HG03439 (cell line): Measurements from ENCODE around the gene DRGX.
A peak's percentile ranks its signal among the peaks of the same experiment; 100 is the strongest.

Experiments
- ATAC-seq: cut with Tn5 transposase; IDR thresholded peaks from one replicate; pipeline ENCODE4 v1.9.1; 2021; ENCODE audit warnings: mild to moderate bottlenecking, moderate library complexity; ENCODE audit not compliant: unreplicated experiment

The DRGX gene

DNA sequence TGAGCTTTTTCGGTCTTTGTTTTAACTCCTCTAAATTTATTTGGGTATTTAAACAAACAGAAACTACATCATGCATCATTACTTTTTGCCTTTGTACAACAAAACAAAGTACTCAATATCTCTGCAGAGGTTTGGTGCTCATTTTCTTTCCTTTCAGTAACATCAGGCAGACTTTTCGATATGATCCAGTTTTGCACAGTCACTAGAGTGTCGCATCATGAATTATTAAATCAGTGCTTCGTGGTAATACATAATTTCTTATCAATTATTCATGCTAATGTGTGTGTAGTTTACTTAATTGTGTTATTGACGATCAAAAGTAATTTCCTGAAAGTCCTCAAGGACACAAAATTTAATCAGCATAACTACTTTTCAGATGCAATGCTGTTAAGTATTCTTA is 31.8 kb downstream of the DRGX start:
- ATAC-seq: no peak

DNA sequence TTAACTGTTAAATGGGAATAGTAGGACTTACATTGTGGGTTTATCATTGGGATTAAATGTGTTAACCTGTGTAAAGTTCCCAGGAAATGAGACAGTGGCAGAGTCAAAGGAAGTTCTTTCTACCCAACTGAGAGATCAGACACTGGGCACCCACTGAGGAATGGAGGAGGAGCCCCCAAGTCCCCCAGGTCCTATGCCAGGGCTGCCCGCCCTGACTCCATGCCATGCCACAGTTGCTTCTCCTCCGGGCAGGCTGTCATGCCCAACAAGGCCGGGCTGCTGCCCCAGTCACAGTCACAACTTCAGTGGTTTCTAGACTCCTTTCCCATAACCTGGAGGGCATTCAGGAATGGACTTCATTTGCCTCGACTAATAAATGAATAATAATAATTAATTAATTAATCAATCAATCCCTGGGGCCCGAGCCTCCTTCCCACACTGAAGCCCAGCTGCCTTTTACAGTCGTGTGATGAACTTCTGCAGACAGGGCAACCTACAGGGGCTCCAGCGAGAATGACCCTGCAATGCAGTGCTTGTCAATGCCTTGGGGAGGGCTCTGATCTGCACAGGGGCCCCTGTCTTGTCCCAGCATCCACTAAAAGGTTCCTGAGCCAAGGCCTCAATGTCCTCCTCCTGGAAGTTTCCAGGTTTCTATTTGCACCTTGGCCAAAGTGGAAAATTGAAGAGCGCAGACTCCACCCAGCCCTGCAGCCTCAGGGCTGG is 32.4 kb downstream of the DRGX start:
- no peak for ATAC-seq

DNA sequence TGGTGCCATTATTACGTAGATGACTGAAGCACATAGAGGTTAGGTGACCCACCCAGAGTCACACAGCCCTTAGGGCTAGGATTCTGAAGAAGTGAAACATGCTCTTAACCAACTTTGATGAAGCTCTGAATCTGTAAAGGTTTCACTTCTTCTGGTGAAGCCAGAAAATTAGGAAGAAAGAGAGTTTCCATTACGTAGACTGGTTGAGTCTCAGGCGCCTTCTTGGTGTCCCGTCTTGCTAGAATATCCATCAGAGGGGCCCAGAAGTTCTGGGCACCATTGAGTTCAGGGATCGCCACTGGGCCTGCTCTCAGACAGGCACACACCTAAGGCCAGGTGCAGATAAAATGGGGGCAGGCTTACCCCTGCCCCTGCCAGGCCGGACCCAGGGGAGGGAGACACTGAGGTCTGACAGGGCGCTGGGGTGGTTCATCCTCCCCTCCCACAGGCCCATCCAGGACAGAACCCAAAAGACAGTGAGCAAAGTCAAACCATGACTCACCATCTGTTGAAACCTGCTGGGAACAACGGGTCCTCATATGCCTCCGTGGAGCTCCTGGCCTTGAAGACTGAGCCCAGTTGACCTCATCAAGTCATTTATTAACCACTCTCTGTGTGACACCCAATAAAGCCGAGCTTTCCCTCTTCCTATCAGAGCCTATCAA is 33.2 kb downstream of the DRGX start:
- ATAC-seq: peak; percentile 73

DNA sequence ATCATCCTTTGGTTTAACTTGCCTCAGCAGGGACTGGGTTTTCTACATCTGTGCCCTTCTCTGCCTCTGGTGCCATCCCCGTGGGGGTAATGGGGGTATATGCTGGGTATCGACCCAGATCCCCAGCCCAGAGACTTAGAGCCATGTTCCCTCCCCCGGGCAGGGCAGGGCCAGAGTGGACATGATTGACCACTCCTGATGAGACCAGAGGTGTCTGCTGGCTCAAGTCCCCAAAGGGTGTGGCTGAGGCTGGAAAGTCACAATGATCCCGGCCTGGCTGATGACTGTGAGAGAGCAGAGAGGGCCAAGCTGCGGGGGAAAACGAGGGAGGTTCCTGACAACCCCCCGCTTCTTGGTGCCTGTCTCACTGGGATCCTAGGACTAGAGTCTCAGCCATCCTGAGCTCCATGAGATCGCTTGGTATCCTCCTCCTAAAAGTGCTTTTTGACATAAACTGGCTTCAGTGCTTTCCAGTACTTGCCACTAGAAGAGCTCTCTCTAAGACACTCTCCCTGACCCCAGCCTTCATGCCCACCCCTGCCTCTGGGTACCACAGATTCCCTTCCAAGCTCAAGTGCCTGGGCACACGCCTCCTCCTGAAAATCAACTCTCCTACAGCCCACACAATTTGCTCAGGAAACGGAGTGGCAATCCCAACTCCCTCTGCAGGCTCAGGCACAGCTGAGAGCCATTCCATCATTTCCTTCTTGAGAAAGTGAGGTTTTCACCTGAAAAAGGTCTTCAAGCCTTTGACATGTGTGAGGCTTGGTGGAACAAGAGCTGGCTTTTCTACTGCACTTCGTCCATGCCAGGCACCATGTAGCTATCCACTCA is 33.9 kb downstream of the DRGX start:
- ATAC-seq: no peak

DNA sequence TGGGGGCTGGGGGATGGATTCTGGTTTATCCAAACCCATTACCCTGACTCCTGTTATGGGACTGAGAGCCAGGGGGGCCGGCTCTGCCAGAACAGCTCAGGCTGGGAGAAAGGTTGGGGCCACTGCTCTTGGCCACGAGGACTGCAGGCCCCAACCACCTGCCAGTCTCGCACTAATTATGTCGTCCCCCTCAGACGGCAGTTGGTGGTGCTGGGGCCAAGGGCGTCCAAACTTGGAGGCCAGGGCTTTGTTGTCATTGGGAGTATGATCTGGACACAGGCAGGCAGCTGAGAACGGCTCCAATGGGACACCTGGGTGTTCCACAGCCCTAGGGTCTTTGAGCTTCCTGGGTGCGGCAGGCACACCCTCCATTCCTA is 34.7 kb downstream of the DRGX start:
- no peak for ATAC-seq

DNA sequence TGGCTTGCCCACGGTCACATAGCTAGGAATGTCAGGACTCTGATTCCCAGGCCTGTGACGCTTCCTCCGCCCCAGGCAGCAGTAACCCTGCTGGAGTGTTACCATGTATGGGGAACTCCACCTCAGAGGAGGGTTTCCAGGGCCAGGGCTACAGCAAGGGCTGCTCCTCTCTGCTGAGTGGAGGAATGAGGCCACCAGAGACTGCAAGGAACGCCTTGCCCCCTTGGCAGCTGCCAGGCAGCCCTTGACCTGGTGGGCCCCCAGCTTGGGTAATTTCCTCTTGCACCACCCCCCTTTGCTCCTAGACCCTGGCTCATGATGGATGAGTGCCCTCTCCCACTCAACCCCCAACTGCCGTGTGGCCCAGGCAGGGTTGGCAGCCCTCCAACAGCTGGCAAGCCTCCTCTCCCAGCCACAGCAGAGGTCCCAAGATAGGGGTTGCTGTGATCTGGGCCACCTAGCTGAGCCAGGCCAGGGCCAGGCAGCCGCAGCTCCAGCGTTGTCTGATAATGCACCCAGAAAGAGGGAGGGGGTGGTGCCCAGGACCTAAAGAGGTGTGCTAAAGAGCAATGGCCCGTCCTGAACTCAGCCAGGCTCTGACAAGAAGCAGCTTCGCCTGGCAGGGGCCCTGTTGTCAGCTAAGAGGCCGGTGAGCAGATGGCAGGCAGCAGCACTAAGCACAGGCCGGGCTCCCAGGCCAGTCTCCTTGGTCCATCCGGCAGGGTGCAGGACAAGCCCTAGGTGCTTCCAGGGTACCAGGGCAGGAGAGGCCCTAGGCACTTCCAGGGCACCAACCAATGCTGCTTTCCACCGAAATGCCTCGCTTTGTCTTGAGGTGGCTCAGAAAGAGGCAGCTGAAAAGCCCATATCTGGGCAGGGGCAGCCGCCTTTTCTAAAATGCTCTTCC is 35.4 kb downstream of the DRGX start:
- no peak for ATAC-seq

DNA sequence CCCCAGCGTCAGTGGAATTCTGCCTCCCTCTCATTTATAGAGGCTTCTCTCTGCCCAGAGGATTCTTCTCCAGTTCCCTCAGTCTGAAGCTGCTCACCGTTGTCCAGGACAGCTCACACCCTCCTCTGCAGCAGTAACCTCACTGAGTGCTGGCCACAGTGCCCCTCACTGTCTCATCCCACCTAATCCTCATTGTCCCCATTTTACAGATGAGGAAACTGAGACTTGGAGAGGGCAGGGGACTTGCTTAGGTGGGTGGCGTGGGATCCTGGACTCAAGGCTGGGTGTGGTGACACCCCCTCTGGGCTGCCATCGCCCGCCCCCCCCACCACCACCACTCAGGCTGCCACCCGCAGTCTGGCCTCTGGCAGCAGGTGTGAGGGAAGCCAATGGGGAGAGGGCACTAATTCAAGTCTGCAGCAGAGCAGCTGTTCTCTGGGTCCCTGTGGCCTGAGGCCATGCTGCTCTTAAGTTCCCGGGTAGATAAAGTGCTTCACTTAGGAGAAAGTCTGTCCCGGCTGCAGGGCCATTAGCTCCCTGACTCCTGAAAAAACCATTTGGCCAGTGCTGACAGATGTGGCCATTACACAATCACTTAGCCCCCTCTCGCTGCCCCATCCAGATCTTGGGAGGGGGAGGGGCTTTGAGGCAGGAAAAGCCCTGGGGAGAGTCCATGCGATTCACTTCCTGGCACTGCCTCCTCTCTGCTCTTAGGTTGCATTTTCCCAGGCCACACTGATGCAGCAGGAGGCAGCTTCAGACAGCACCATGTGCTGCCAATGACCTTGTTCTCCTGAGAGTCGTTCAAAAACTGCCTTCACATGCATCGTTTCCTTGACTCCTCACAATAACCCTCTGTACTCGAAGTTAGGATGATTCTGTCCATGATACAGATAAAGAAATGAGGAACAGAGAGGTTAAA is 36.3 kb downstream of the DRGX start:
- no peak for ATAC-seq

DNA sequence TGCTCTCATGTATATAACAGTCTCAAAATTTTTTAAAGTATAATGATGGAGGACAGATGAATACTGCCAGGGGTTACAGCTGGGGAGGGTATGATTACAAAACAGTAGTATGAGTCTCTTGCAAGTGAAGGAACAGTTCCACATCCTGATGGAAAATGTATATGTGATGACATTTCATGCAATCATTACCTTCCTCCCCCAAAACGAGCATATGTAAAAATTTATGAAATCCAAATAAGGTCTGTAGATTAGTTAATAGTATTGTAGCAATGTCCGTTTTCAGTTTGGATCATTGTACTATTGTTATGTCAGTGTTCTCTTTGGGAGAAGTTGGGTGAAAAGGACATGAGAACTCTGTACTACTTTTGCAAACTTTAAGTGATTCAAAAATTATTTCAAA is 38.0 kb downstream of the DRGX start:
- no peak for ATAC-seq

DNA sequence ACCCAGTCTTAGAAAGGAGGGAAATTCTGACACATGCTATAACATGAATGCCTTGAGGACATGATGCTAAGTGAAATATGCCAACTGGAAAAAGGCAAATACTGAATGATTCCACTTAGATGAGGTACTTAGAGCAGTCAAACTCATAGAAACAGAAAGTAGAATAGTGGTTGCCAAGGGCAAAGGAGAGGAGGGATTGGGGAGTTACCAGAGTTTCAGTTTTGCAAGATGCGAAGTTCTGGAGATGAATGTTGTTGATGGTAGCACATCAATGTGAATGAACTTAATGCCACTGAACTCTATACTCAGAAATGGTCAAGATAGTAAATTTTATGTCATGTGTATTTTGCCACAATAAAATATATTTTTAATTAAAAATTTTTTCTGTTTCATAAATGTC is 38.9 kb downstream of the DRGX start:
- ATAC-seq: no peak

DNA sequence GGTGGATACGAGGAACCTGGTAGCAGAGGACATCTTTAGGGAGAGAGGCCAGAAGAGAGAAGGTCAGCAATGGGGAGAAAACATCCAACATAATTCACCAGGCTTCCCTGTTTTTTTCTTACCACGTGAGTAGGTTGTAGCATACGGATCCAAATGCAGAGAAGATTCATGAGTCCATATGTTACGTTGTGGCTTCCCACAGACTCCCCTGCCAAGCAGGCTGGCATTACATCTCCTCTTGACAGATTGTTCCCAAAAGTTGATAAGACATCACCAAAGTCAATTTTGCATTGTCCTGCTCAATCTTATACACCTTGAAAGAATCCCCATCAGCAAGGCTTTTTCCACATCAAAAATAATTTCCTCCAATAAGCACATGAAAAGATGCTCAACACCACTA is 39.7 kb downstream of the DRGX start:
- no peak for ATAC-seq

DNA sequence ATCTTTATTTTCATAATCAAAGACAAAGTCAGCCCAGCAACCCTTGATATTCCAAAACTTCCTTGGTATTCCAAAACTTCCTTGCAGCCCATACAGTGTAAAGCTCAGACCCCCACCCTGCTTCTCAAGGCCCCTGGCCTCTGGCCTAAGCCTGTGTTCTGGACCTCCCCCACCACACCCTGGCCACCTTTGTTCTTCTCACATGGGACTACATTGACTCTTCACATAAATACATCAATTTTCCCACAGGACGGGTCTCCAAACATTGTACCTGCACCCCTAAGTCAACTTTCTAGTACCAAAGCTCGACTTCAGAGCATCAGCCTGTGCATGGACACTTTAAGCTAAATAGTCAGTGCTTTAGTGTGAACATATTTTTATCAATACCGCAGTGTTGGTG is 40.7 kb downstream of the DRGX start:
- ATAC-seq: no peak

DNA sequence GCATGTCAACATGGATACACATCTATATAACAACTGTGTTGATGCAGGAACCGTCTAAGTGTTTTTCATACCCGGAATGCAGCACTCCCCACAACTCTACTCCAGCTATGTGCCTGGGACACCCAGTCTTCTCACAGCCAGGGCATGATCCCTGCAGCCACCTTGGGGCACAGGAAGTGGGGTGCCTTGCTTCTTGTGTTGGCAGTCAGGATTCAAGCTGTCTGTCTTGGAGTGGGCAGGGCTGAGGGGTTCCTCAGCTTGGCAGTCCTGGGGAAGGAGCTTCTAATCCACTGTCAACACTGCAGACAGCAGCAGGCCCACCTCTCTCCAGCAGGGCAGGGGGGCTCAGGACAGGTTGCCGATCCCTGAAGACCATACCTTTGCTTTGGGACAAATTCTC is 41.3 kb downstream of the DRGX start:
- ATAC-seq: no peak

DNA sequence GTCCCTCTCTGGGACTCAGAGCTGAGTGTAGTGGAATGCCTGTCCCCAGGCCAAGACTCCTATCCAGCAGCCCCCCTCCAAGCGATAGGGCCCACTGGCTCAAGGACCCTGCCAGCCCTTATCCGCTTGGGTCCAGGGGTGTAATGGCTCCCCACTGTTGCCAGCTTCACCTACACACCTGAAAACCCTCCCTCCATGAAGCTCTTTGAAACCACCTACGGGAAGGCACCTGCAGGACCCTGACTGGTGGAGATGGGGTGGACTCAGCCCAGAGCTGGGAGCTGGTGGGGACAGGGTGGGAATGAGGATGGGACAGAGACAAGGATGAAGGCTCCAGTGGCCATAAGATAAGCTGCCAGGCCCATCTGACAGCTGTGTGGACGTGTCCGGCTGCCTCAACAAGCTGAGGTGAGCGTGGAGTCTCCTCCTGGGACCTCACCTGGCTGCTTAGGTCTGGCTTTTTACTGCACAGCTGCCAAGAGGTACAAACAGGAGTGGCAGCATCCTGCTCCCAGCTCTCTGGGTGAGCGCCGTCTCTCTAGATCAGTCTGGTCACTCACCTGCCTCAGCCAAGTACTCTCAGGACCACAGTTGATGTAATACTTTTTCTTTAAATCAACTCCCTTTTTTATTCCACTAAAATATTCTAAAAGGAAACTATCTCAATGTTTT is 41.9 kb downstream of the DRGX start:
- ATAC-seq: no peak

DNA sequence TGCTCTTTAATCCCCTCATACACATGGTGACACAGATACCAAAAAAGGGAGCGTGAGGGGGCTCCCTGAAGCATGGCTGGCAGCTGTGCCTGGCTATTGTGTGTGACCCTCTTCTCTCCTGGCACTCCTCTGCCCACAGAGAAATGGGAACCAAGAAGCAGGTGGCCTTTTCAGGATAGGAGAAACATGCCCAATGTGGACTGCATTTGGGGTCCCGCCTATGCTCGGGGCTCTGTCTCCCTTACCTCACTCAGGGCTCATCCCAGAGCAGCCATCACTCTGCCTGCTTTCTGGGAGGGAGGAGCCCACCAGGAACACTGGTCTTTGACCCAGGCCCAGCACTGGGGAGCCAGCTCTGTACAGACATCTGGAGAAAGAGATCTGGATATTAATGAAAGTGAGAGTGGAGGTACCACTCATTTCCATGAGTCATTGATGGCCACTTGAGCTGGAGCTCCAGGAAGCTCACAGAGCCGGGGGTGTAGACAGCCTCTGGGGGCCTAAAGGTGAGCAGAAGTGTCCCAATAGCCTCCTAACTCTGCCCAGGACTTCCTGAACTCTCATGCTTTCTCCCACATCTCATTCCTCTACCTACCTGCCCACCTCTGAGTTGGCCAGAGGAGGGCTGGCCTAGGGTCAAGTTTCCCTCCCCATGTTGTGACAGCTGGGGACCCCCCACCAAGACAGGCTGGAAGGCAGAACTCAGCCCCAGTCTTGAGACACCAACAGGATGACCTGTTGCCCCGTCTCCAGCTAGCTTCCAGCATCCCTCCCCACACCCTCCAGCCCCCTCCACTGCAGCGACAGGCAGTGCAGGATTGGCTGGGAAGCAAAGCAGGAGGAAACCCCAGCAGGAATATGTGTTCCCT is 42.6 kb downstream of the DRGX start:
- no peak for ATAC-seq

DNA sequence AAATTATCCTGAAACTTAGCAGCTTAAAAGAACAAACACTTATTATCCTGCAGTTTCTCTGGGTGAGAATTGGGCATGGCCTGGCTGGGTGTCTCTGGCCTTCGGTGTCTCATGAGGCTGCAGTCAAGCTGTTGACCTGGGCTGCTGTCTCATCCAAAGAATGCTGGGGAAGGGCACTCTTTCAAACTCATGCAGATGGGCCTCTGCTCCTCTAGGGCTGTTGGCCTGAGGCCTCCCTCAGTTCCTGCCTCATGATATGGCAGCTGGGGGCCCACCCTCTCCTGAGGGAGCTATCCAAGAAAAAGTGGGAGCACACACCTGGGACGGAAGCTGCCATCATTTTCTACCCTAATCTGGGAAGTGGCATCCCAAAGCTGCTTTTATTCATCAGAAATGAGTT is 43.6 kb downstream of the DRGX start:
- no peak for ATAC-seq

DNA sequence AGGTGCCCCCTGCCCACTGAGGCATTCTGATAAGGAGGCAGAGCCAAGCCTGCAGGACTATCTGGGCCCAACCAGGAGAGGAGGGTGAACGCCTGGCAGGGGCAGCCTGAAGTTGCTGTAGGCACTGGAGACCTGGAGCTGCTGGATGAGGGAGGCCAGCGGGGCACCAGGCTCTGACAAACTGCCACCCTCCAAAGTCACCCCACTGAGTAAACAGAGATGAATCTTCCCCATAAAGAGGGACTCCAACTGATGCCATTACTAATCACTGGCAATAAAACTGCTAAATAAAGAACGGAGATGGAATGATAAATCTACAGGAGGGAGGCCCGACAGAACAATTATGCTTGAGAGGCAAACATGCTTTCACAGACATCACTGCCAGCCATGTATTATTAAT is 44.2 kb downstream of the DRGX start:
- ATAC-seq: no peak

DNA sequence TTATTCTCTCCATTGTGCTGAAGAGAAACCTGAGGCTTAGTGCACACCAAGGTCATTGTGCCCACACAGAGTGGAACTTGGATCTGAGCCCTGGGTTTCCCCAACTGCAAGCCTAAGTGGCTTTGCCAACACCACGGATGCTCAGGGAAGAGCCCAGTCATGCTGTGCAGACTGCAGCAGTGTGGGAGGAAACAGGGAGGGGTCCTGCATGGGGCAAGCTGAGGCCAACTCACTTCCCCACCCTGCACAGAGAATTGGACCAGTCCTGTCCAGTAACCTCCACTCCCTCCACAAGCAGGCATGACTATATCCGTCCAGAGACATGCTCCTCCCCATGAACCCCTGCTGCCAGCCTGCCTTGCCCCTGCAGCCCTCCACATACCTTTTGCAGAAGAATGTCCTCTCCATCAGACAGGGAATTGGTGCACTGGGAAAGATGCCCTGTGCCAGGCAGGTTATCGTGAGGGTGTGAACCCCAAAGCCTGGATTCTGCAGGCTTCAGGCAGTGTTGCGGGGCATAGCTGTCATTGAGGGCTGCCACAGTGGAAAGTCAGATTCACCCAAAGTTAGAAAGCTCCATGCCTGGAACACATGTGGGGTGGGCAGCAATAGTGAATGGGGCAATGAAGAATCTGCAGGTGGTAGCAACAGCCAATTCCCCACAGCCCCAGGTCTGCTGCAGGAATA is 44.9 kb downstream of the DRGX start:
- ATAC-seq: no peak

DNA sequence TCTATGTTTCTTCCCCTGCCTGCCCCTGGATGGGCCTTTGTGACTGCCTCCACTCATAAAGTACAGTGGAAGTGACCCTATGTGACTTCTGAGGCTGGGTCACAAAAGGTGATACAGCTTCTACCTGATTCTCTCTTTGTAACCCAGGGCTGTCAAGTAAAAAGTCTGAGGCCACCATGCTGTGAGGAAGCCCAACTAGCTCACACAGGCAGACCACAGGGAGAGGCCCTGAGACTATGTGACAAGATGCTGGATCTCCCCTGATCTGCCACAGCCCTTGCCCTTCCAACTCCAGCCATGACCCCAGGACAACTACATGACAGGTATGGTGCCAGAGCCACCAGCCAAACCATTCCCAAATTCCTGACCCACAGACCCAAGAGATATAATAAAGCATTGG is 45.8 kb downstream of the DRGX start:
- no peak for ATAC-seq
